Stimulated activated CD8-positive, alpha-beta memory T cell treated with anti-CD3 and anti-CD28 coated beads, Interleukin-12 subunit alpha, Interleukin-12 subunit beta, amount 100 ng/mL, for 1 hour (primary cell): ENCODE measurements around the gene HOXD8.

ENCODE experiments used
- DNase-seq: peaks from one replicate; pipeline ENCODE4 v3.0.0-alpha.2; 2020; ENCODE audit warnings: low read depth

The HOXD8 gene

DNA sequence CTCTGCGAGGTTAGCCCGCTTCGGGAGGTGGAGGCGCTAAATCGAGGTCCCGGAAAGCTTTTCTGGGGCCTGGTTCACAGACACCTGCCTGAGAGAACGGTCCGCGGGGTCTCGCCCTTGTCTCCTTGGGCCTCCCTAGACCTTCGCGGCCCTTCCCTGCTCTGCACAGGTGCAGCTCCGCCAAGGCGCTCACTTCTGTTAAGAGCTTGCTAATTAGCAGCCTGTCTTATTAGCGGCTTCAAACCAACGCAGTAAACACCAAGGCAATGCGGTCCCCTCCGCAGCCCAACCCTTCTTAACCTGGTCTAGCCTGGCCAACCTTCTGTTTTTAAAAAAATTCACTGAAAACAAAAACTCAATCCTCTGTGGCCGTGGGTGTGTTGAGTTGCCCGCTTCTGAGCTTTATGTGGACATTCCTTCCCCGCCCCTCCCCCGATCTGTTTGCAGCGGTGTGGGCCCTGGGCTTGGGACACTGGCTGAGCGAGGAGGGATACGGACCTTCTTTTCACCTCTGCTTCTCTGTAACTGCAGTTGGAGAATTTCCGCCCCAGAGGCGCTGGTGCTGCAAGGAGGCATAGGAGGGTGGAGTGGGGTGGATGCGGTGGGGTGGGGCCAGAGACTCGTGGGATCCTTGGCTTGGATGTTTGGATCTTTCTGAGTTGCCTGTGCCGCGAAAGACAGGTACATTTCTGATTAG lies 18.4 kb downstream of the HOXD8 start:
- no peak for DNase-seq

DNA sequence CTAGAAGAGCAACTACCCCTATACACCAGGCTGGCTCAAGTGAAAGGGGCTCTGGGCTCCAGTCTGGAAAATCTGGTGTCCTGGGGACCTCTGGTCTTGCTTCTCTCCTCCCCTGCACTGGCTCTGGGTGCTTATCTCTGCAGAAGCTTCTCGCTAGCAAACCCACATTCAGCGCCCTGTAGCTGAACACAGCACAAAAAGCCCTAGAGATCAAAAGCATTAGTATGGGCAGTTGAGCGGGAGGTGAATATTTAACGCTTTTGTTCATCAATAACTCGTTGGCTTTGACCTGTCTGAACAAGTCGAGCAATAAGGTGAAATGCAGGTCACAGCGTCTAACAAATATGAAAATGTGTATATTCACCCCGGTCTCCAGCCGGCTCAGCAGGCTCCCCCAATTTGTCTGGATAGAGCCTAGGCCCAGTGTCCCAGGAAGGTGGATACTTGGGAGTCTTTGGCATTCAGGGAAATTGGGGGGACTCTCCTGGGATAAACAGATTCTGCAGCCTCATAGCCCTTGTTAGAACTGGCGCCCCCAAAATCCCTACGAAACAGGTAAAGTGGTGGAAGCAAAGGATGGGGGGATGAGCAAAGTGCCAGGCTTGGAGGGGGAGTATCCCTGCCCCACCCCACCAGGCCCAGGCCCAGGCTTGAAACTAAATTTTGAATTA lies 19.4 kb downstream of the HOXD8 start:
- DNase-seq = no peak

DNA sequence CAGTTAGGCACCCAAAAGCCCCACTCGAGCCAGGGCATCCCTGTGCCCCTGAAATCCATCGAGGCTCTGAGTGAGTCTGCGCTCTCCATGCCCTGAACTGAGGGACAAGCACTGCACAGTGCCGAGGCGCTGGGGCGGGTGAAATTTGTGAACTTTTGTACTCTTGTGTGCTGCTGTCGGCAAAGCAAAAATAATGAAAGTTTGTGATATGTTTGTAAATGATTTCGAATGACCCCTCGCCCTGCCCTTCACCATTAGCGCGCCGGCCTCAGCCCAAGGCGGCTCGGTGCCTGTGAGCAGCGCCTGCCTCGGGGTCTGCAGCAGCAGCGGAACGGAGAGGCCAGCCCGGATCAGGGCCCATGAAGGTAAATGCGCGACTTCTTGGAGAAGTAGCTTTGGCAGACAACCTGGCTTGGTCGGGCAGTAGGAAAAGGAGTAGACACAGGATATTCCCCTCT lies 20.0 kb downstream of the HOXD8 start:
- no peak for DNase-seq

DNA sequence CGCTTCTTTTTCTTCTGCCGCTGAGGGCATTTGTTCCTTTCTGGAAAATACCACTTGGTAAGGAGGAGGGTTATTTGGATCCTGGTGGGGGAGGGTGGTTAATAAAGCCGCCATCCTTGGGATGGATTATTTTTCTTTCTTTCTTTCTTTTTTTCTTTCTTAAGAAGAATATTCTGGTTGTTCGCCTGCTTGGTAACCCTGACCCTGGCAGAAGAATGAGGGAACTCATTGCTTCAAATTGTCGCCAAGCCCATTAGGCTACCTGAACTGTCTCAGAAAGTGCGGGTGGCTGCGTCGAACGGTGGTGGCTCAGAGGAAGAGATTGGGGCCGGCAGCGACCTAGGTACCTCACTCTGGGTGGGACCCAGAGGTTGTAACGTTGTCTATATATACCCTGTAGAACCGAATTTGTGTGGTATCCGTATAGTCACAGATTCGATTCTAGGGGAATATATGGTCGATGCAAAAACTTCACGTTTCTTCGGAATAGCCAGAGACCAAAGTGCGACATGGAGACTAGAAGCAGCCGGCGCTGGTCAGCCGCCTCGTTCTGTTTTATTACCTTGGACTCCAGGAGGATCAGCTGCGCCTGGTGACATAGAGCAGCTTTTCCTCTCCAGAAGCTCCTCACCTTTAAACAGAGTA lies 20.6 kb downstream of the HOXD8 start:
- no peak for DNase-seq

DNA sequence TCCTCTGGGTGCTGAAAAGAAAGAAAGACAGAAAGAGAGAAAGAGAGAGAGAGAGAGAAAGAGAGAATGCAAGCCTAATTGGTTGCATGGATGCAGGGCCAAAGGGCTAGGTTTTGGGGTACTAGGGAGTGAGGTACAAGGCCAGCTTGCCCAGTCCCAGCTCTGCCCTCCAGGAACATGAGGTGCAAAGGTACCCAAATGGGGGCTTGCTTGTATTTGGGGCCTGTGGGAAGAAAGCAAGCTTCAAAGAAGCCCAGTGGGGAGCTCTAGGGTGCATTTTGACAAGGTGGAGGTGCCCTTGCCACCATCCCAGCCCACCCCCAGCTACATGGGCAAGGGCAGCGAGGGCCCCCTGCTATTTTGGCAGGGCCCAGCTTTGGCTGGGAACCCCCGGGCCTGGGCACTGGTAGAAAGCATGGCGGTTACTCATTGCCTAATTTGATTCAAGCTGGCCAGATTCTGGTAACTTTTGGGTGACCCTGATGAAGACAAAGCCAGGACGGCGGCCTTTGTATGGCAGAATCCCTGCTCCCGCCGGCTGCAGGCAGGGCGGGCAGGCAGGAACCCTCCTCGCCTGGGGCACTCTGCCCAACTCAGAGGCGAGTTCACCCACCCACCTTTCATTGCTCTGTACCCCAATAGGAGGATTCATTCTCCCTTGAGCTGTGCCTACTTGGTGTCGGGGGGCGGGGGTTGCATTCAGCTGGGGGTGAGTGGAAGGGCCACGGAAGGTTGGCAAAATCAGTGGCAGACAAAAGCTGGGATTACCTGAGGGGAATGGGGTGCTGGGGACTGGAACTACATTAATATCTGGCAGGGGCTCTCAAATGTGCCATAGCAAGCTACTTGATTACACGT lies 21.3 kb downstream of the HOXD8 start:
- no peak for DNase-seq

DNA sequence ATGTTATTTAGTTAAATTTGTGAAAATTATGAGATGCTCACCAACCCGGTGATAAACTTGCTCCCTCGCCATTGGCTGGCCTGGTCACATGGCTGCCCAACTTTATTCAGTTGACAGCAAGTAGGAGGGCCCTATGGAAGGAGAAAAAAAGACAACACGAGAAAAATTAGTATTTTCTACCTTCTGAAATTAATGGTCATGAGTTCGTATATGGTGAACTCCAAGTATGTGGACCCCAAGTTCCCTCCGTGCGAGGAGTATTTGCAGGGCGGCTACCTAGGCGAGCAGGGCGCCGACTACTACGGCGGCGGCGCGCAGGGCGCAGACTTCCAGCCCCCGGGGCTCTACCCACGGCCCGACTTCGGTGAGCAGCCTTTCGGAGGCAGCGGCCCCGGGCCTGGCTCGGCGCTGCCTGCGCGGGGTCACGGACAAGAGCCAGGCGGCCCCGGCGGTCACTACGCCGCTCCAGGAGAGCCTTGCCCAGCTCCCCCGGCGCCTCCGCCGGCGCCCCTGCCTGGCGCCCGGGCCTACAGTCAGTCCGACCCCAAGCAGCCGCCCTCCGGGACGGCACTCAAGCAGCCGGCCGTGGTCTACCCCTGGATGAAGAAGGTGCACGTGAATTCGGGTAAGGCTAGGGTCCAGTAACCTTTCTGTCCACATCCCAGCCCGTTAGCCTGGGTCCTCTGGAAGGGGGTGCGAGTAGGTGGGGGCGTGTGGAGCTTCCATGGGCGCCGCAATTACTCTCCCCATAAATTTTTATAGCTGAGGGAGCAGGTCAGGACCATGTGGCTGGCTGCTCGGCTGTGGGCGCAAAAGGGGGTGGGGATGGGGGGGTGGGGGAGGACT lies 22.2 kb downstream of the HOXD8 start, which contains the start of gene HOXD4:
Gene HOXD4 (plus strand): TSS at position 109 of the 846 bp plus-strand sequence. CDS start 84 bp downstream, at position 193.
- no peak for DNase-seq

DNA sequence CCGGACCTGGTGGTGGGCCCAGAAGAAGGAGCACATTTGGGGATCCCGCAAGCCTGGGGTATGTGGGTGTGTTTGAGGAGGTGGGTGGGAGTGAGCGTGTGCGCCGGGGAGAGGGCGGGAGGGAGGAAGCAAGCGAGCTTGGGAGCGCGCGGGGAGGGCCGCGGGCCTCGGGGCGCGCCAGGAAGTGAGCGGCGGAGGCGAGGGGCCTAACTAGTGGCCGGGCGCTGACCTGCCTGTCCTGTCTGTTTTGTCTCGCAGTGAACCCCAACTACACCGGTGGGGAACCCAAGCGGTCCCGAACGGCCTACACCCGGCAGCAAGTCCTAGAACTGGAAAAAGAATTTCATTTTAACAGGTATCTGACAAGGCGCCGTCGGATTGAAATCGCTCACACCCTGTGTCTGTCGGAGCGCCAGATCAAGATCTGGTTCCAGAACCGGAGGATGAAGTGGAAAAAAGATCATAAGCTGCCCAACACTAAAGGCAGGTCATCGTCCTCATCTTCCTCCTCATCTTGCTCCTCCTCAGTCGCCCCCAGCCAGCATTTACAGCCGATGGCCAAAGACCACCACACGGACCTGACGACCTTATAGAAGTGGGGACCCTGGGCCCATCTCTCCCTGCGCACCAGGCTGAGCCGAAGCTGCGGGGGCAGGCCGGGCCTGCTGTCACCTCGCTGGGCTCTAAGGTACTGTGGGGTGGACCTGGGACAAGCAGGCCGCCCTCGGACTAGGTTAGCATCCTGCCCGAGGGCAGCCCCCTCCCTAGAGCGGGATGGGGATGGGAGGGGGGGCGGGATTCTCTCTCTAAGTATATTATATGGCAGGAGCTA lies 23.1 kb downstream of the HOXD8 start:
- DNase-seq = no peak

DNA sequence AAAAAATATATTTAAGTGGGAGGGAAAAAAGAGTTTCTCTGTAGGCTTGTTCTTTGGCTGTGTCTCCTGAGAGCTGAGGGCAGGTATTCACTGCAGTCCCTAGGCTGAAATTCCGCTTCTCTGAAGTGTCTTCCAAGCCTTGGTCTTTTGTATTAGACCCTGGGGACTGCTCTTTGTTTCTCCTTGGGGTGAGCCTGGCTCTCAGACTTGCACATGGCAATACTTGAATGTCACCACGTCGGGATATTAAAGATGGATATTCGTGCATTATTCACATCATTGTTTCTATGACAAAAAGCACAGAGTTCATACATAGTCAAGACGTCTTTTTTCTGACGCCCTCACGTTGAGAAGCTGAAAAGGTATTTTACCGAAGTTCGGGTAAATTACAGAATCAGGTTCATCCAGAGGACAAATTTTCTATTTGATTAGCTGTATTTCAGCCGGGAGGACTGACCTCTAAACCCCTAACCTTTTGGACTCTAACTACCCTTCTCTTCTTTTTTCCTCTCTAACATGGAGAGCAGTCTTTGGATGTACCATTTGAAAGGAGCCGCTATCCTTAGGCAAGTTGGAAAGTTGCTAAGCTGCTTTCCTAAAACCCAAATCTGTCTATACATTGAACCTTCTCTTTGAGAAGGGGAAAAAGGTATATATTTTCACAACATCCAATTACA lies 25.2 kb downstream of the HOXD8 start:
- DNase-seq = no peak

DNA sequence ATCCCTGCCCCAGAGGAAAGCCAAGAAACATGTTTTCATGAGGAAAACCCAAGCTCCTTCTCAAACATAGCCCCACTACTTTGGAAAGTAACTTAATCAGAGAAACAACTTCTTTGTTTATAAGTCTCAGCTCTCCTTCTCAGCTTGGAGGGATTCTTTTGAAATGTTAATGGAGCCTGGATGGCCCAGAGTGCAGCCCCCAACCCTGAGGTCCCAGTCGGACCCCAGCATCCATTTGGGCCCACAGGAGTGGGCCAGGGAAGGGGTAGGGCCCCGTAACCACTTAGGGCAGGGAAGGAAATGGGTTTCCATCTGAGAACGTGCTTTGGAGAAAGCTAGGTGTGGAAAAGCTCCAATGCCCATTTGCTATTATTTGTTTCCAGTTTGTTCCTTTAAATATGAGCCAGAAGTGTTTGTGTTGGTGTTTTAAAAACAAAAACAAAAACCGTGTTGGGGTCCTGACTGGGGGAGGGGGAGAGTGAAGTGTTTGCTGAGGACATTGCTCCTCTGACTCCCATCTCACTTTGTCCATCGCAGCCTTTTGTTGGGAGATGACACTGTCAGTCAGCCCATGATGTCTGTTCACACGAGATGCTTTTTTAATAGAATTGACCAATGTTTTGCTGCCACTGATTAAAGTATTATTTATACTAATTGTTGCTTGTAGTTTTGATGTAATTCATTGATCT lies 26.0 kb downstream of the HOXD8 start:
- DNase-seq = no peak

DNA sequence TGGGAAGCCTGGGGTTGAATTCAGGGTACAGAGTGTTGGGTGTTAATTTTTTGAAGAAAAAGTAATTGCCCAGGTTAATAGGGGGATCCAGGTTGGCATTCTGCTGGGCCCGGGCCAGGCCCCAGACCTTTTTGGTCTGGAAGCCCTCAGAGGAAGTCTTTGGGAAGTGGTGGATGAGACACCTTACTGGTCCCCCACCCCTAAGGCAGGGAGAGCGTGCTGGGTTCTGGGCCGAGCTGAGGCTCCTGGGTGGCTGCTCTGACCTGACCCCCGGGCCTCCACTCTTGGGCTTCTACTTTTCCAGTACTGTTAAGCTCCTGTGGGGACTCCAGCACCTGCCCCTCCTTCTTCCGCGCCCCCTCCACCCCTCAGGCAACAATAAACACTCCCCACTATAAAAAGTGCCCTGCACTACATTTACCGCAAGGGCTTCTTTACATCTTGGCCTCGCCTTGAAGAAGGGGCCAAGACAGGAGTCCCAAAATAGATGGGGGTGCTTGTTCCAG lies 26.8 kb downstream of the HOXD8 start:
- no peak for DNase-seq

DNA sequence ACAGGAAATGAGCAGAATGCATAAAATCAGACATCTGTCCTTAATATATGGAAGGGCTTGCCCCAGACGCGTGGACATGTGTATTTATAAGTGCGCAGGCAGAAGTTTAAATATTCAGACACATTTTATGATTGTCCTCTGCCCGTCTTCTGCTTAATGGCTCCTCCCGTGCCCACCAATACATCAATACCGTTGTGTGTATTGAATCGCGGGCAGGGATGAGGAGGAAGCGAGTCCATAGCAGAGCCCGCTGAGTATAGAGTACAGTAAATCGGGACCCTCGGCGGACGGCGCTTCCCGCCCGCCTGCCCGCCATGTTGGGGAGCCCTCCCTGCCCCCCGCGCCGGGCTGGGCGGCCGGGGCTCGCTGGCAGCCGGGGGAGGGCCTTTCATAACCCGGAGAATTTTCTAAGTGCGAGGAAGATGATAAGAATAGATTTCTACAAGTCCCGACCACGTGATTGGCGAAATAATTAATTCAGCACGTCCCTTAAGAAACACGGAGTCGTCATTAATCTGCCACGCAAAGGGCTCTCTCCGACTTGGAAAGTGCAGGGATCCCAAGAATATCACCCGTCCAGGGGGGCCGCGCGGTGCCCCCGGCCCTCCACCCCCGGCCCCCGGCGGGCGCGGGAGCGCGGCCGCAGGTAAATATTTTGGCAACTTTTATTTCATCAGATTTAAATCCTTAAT lies 27.4 kb downstream of the HOXD8 start, which contains the start of gene HOXD3:
Gene HOXD3 (plus strand): TSS at position 501 of the 692 bp plus-strand sequence. CDS start 11,808 bp downstream, outside the sequence.
- no peak for DNase-seq

DNA sequence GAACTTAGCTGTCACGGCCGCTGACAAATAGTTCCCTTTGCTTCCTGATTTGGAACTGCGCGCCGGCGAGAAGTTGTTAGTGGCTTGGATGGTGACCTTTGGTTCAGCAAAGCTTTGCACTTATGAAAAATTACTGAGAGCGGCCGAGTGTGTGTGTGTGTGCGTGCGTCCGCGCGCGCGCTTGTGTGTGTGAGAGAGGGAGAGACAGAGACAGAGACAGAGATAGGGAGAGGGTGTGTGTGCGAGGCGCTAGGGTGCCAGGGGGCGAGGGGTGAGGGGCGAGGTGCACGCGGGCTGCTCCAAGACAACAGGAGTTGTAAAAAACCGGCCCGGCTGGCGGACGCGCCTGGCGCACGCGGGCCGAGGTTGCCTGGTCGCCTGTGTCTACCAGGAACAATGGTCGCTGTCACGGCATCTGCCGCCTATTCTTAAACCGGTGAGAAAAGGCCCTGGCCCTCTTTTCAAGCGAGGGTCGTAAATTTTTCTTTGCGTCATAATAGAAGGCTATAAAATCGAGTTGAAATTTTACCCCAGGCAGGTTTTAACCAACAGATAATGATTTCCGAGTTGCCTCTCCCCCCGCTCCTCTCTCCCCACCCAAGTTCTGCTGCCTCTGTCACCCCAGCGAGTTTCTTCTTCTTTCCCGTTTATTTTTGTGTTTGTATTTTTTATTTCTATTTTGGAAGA lies 28.1 kb downstream of the HOXD8 start:
- no peak for DNase-seq

DNA sequence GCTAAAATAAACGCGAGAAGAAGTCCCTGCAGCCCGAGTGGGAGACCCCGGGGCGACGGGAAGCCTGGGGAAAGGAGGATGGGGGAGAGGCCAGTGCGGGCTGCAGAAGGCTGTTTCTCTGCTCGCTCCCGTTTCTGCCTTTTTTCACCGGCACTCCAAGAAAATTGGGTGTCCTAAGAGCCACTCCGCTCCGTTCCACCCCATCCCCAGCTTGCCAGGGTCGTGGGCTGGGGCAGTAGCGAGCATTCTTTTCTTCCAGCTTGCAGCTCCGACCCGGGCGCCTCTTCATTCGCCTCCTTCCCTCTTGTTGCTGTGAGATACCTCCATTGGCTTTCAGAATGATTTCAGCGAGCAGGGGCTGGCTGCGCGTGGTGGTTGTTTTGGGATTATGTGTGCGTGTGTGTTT lies 28.7 kb downstream of the HOXD8 start:
- DNase-seq = no peak

DNA sequence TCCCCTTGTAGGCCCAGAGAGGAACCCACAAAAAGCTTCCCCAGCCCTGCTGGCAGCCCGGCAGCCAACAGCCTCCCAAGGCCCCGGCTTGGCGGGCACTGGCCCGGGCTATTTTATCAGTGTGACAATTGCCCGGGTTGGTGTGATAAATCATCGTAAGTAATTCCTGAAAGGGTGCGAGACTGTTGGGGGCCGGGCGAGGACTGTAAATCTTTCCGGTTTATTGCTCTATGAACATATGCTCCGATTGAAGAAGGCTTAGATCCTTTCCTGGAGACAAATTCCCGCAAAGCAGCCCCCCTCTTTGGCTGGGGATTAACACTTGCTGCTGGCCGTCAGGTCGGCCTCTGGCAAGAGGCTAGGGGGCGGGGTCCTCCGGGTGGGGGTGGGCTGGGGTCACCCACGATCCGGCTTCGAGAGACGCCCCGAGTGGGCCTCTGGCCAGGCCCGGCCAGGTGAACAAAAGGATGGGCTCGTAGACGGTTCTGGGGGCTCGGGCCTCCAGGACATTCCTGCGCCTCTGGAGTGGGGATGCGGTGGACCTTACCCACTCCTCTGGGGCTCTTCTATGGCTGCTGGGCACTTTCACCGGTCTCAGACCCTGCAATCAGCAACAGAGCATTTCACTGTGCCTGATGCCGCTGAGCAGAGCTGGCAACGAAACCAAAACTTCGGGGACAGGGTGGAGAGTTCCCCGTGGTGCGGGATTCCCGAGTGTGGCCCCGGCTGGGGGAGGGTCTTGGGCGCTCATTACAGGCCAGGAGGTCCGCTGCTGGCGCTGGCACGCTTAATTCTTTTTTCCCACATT lies 29.6 kb downstream of the HOXD8 start:
- DNase-seq = no peak

DNA sequence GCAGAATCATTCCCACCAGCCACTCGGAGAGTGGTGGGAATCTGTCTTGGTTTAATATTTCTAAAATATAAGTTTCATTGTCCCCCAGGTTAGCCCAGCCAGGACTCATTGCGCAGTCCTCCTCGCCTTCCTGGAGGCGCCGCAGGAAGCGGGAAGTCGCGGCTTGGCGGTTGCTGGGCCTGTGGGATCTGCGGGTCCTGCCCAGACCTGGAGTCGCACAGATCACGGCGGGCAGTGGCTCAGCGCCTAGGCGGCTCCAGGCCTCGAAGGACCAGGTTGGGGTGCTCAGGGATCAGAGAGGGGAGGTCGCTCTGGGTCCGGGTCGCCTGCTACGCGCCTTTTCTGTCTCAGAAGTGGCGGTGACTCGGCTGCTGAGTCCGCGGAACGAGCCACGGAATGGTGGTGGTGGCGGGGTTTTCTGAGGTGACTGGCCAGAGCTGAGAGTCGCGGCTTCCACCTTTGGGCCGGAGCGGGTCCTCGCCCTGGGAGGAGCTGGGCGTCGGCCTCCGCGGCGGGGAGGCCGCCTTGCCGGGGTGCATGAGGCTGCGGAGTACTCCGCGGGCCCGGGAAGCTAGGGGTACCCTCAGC lies 30.3 kb downstream of the HOXD8 start:
- DNase-seq = no peak

DNA sequence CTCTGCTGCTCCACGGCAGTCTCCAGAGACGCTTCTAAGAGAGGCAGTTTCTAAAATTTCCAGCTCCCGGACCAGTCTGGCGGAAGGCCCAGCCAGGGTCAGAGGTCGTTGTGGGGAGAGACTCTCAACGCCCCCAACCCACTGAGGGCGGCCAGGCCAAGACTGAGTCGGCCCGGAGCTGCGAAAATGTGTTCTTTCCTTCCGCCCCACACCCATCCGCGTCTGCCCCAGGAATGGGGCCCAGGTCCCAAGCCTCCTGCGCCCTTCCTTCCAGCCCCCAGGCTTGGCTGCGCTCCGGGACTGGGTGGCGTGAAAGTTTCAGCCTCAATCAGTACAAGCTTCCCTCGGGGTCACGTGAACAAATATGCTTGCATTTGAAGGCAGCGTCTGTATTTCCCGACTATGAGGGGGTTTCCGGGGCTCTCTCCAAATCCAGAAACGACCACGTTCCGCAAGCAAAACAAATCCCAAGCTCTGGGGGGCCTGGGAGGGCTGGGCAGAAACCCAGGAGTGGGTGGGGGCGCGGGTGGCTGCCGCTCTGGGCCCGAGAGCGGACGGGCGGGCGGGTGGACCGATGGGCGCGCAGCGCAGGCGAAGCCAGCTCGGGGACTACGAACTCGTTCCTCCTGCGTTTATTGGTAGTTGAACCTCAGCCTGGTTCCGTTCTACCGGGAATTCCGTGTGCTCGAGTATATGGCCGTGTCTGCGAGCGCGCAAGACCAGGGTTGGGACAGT lies 30.9 kb downstream of the HOXD8 start:
- DNase-seq = no peak
